Heart right ventricle (tissue), 16 donors: ENCODE results near the gene KRTAP9-2. TPM values are rescaled to one million over a fixed set of nuclear protein-coding genes. Genes with fewer than 3 reads are reported as not detected.

Experiments
- ATAC-seq, 8 donors: fragments of 200-7000 bp; cut with Tn5 transposase; one replicate each; pipeline ENCODE4 v1.9.1; 2020; ENCODE audit warnings: mild to moderate bottlenecking in 8 of 8, moderate library complexity in 8 of 8, moderate number of reproducible peaks in 1 of 8
- DNase-seq, 2 donors: peaks; one replicate each; pipeline ENCODE4 v3.0.0-alpha.2; 2020
- H3K27ac ChIP-seq, 10 donors: fragments of 200-600 bp; sonication (generic) in 2 of 10; one replicate each; pipeline versions ENCODE4 v1.5.0 to v1.8.0; 2020 to 2022; ENCODE audit warnings: mild to moderate bottlenecking in 3 of 10
- H3K27me3 ChIP-seq, 7 donors: fragments of 200-600 bp; one replicate each; pipeline ENCODE4 v1.8.0; 2021 to 2022; ENCODE audit warnings: mild to moderate bottlenecking in 2 of 7
- H3K36me3 ChIP-seq, 9 donors: fragments of 200-600 bp; sonication (generic) in 1 of 9; one replicate each; pipeline versions ENCODE4 v1.5.0 to v1.8.0; 2020 to 2022; ENCODE audit warnings: mild to moderate bottlenecking in 2 of 9
- H3K4me1 ChIP-seq, 9 donors: fragments of 200-600 bp; sonication (generic) in 1 of 9; one replicate each; pipeline versions ENCODE4 v1.5.0 to v1.8.0; 2020 to 2022; ENCODE audit warnings: mild to moderate bottlenecking in 4 of 9
- H3K4me3 ChIP-seq, 10 donors: fragments of 200-600 bp; sonication (generic) in 2 of 10; one replicate each; pipeline versions ENCODE4 v1.5.0 to v1.8.0; 2020 to 2022; ENCODE audit warnings: mild to moderate bottlenecking in 7 of 10, moderate library complexity in 2 of 10
- H3K9me3 ChIP-seq, 11 donors: fragments of 200-600 bp in 10 of 11; sonication (generic) in 2 of 11; one replicate each; pipeline versions ENCODE4 v1.5.0 to v1.8.0; 2013 to 2022; ENCODE audit warnings: mild to moderate bottlenecking in 2 of 11, control low read depth in 1 of 11, moderate library complexity in 1 of 11
- WGBS, 2 donors: extraction: QIAGEN DNeasy Blood & Tissue Kit; methylation state at CpG; one replicate each; pipeline ENCODE4 v1.1.7; 2013; ENCODE audit warnings: inconsistent platforms in 1 of 2; 5-methylcytosine and 5-hydroxymethylcytosine counted together
- intact Hi-C, 10 donors: fragments of 100-400 bp; cut with DNase I; formaldehyde crosslinking; loops; one replicate each; pipeline versions ENCODE4 v1.11.1 to v1.14.2; 2022
- polyA plus RNA-seq, 2 donors: library from polyadenylated mRNA; stranded (reverse); fragments of 200-250 nt; gene quantifications; one replicate each; pipeline ENCODE4 v1.2.3, GENCODE V29; 2013
- total RNA-seq, 10 donors: library from RNA; stranded (reverse); fragmentation: NEBNext Ultra II Directional in 3 of 10; extraction: Animal tissue kit (Norgen Biotek cat#: 25700) in 3 of 10; gene quantifications; one replicate each; pipeline versions ENCODE4 v1.2.1 to v1.2.4, GENCODE V29; 2021 to 2023
- TF ChIP-seq, protein P1 (sequence below), 9 donors: fragments of 200-600 bp; sonication (generic) in 2 of 9; IDR thresholded peaks; one replicate each; pipeline versions ENCODE4 v1.5.0 to v1.8.0; 2021 to 2022; ENCODE audit warnings: antibody characterized with exemption in 9 of 9, mild to moderate bottlenecking in 5 of 9, moderate library complexity in 1 of 9
- donor health status: Arrhythmogenic right ventricular cardiomyopathy.
- donor health status: ischemic (EF 13 %, LVEDD 7.1; RV severe dilation, severe dysfunction).
- donor health status: healthy with polysubstance abuse.
- donor health status: DM: no; HTN: yes; CAD: no.
- donor health status: DM: no; HTN: no; CAD: no.
- donor health status: ischemic (EF 25% LVEDD 6.9; RV normal size, moderate dysfunction).
- donor health status: ischemic (EF 25% LVEDD 5.7; RV mildly dilated, moderate dysfunction).
- donor health status: healthy.
- donor health status: DM: yes; HTN: yes; CAD: no.
- donor health status: Ischemic cardiomyopathy.
- donor health status: ischemic (EF 35%, LVEDD 5.7; RV mildly dilated, moderate dysfunction).
- donor health status: nonischemic (EF 11% LVEDD 7.7; RV severe dilation, severe dysfunction).
- donor health status: DM: yes; HTN: yes; CAD: no.
- donor health status: PGD.
- donor health status: ischemic (EF 29% LVEDD 5.4; RV normal size, mild dysfunction).
- donor health status: nonischemic (EF 23%, LVEDD 6.1; RV moderate dilation, normal function).

The KRTAP9-2 gene
- total and polyA plus RNA-seq, 12 donors, result not detected

GRCh38 chr17:41212524-41213169 is 13.8 kb upstream of the KRTAP9-2 start:
- ATAC-seq (no peak), DNase-seq (no peak)
- H3K27me3 ChIP-seq, result peaks cover 0 to 64% (median 41%) of the 10 kb centered on the region in 7 donors
- H3K36me3 ChIP-seq, result no peaks in the 10 kb centered on the region
- TF ChIP-seq, protein P1, sequence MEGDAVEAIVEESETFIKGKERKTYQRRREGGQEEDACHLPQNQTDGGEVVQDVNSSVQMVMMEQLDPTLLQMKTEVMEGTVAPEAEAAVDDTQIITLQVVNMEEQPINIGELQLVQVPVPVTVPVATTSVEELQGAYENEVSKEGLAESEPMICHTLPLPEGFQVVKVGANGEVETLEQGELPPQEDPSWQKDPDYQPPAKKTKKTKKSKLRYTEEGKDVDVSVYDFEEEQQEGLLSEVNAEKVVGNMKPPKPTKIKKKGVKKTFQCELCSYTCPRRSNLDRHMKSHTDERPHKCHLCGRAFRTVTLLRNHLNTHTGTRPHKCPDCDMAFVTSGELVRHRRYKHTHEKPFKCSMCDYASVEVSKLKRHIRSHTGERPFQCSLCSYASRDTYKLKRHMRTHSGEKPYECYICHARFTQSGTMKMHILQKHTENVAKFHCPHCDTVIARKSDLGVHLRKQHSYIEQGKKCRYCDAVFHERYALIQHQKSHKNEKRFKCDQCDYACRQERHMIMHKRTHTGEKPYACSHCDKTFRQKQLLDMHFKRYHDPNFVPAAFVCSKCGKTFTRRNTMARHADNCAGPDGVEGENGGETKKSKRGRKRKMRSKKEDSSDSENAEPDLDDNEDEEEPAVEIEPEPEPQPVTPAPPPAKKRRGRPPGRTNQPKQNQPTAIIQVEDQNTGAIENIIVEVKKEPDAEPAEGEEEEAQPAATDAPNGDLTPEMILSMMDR (IDR thresholded peaks at IDR 0.05), result no peak
- WGBS, 2 donors, result 72 to 77% methylated on average over 7 of the region's 7 CpGs
- no peaks in the 10 kb centered on the region for H3K9me3 ChIP-seq
- intact Hi-C loops, result no loop called here
- no peak overlapping the region for H3K27ac ChIP-seq
- H3K4me1 ChIP-seq, result no peaks in the 10 kb centered on the region
- H3K4me3 ChIP-seq, result no peak overlapping the region

DNA sequence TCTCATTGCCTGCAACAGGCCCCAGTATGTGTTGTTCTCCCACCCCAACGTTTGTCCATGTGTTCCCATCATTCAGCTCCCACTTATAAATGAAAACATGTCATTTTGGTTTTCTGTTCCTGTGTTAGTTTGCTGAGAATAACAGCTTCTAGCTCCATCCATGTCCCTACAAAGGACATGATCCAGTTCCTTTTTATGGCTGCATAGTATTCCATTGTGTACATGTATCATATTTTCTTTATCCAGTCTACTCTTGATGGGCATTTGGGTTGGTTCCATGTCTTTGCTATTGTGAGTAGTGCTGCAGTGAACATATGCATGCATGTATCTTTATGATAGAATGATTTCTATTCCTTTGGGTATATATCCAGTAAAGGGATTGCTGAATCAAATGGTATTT is 10.8 kb upstream of the KRTAP9-2 start:
- intact Hi-C loops, result no loop called here
- no peak overlapping the region for H3K27ac ChIP-seq
- H3K27me3 ChIP-seq, result peaks cover 0 to 48% (median 27%) of the 10 kb centered on the region in 7 donors
- H3K36me3 ChIP-seq, result no peaks in the 10 kb centered on the region
- no peaks in the 10 kb centered on the region for H3K4me1 ChIP-seq
- DNase-seq (no peak), ATAC-seq (no peak)
- TF ChIP-seq, protein P1 (IDR thresholded peaks at IDR 0.05), result no peak
- no peak overlapping the region for H3K4me3 ChIP-seq
- H3K9me3 ChIP-seq, result peaks cover 0 to 13% (median 0%) of the 10 kb centered on the region in 11 donors
- 53 to 64% methylated on average over 1 of the region's 1 CpG for WGBS, 2 donors

DNA sequence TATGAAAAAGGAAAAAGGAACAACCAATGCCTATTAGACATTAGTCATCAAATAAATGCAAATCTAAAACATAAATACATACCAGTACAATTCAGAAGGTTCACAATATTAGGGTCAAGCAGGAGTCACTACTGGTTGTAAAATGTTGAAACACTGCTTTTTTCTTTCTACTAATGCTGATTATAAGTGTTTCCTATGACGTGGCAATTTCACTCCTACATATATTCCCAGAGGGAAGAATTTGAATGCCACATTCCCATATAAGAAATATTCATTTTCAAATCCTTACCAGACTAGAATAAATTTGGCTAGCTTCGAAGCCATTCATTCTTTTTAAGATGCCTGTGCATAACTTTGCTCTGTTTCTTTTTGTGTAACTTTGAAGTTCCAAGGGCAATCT is 2.6 kb upstream of the KRTAP9-2 start:
- TF ChIP-seq, protein P1 (IDR thresholded peaks at IDR 0.05), result no peak
- Histone ChIP-seq H3K4me1 (no peaks in the 10 kb centered on the region), H3K36me3 (no peaks in the 10 kb centered on the region), H3K4me3 (no peak overlapping the region), H3K27ac (no peak overlapping the region), H3K27me3 (peaks cover 0 to 20% (median 0%) of the 10 kb centered on the region in 7 donors), H3K9me3 (peaks cover 0 to 13% (median 0%) of the 10 kb centered on the region in 11 donors)
- intact Hi-C loops, result loop anchor here in 1 of 10 donors (10.0 kb wide), 1 partner anchor 59 kb away; the partner anchor contains the start of genes KRTAP4-3 and KRTAP4-4
- no peak for ATAC-seq
- no peak for DNase-seq
- WGBS, 2 donors, result 62 to 64% methylated on average over 2 of the region's 2 CpGs

GRCh38 chr17:41226051-41226450 is 397 bp upstream of the KRTAP9-2 start:
- 90 to 92% methylated on average over 6 of the region's 6 CpGs for WGBS, 2 donors

More at GRCh38 chr17:41226051-41226450, 397 bp upstream of the KRTAP9-2 start:
- no peak overlapping the region for H3K27ac ChIP-seq
- H3K9me3 ChIP-seq, result no peaks in the 10 kb centered on the region
- no peaks in the 10 kb centered on the region for H3K4me1 ChIP-seq
- no peak for DNase-seq
- TF ChIP-seq, protein P1 (IDR thresholded peaks at IDR 0.05), result no peak
- peaks cover 0 to 24% (median 4%) of the 10 kb centered on the region in 7 donors for H3K27me3 ChIP-seq
- intact Hi-C loops, result loop anchor here in 1 of 10 donors (10.0 kb wide), 1 partner anchor 61 kb away; the partner anchor contains the start of genes KRTAP4-3 and KRTAP4-4
- ATAC-seq, result no peak
- H3K36me3 ChIP-seq, result no peaks in the 10 kb centered on the region
- H3K4me3 ChIP-seq, result no peak overlapping the region
